22Rv1 (cell line): ENCODE measurements around the gene ASB9.

Source experiments
- H3K27ac ChIP-seq: fragments of 450-650 bp; 2 replicates; pipeline ENCODE4 v1.5.1; 2017
- CTCF ChIP-seq: fragments of 450-650 bp; IDR thresholded peaks from 2 replicates; pipeline ENCODE4 v1.5.1; 2017; ENCODE audit warnings: mild to moderate bottlenecking
- ZFX ChIP-seq: fragments of 450-650 bp; IDR thresholded peaks from 2 replicates; pipeline ENCODE4 v1.6.1; 2017; ENCODE audit warnings: antibody characterized with exemption, borderline replicate concordance

Gene ASB9

GRCh38 chrX:15217161-15217560 is 52.7 kb downstream of the ASB9 start:
- H3K27ac ChIP-seq = no peak overlapping the region
- TF ChIP-seq CTCF (no peak), ZFX (no peak)

GRCh38 chrX:15216280-15216679 is 53.6 kb downstream of the ASB9 start:
- TF ChIP-seq ZFX (no peak), CTCF (no peak)
- H3K27ac ChIP-seq = no peak overlapping the region

GRCh38 chrX:15215366-15215765 is 54.5 kb downstream of the ASB9 start:
- H3K27ac ChIP-seq = no peak overlapping the region
- TF ChIP-seq CTCF (no peak), ZFX (no peak)

GRCh38 chrX:15214588-15214987 is 55.3 kb downstream of the ASB9 start:
- no peak for TF ChIP-seq ZFX
- no peak for TF ChIP-seq CTCF
- no peak overlapping the region for H3K27ac ChIP-seq

- no peak overlapping the region for H3K27ac ChIP-seq
- TF ChIP-seq ZFX (no peak), CTCF (no peak)
Measured at GRCh38 chrX:15209096-15209495, 60.8 kb downstream of the ASB9 start.

GRCh38 chrX:15207994-15208393 is 61.9 kb downstream of the ASB9 start:
- H3K27ac ChIP-seq = no peak overlapping the region
- TF ChIP-seq CTCF = no peak
- no peak for TF ChIP-seq ZFX

- TF ChIP-seq CTCF (no peak), ZFX (no peak)
- H3K27ac ChIP-seq = no peak overlapping the region
Measured at GRCh38 chrX:15207384-15207783, 62.5 kb downstream of the ASB9 start.
